GM12801 (cell line): ENCODE measurements around the gene CAPNS1.

Source experiments
- TF ChIP-seq, protein P1 (sequence below): IDR thresholded peaks from one replicate; pipeline ENCODE4 v1.5.1; 2011; ENCODE audit warnings: control low read depth; ENCODE audit not compliant: insufficient read length; ENCODE audit errors: extremely low read depth

The CAPNS1 gene

DNA sequence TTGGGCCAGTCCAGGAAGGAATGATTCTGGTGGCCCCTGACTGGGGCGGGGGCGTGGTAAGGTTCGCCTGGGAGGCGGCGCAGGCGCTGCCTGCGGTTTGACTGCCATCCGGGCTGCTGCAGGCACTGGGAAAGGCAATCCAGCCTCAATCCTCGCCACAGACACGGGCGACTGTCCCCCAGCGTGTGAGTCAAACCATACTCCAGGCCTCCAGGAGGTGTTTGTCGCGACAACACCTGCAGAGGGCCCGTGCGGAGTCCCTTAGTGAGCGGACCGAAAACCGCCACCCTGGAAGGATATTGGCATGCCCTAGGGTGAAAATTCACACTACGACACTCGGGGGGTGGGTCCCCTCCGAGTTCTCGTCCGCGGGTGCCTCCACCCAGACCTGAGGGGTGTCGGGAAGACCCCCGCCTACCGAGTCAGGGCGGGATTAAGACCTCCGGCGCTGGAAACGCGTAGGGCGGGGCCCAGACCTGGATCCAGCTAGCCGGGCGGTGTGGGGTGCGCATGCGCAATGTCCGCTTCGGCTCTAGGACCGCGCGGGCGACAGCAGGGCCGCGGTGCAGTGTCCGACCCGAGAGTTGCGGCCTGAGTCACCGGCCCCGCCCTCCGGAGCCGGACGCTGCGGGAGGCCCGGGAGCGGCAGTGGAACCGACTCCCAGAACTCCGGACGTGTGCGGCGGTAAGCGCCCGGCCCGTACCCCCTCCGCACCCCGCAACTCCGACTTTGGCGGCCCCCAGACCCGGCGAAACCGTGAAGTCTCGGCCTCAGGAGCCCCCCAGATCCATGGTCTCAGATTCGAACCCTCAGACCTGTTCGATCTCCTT, at the start of gene CAPNS1:
CAPNS1 (plus strand) TSS at position 594 of the 831 bp plus-strand sequence. CDS start 946 bp downstream, outside the sequence.
- TF ChIP-seq, protein P1, sequence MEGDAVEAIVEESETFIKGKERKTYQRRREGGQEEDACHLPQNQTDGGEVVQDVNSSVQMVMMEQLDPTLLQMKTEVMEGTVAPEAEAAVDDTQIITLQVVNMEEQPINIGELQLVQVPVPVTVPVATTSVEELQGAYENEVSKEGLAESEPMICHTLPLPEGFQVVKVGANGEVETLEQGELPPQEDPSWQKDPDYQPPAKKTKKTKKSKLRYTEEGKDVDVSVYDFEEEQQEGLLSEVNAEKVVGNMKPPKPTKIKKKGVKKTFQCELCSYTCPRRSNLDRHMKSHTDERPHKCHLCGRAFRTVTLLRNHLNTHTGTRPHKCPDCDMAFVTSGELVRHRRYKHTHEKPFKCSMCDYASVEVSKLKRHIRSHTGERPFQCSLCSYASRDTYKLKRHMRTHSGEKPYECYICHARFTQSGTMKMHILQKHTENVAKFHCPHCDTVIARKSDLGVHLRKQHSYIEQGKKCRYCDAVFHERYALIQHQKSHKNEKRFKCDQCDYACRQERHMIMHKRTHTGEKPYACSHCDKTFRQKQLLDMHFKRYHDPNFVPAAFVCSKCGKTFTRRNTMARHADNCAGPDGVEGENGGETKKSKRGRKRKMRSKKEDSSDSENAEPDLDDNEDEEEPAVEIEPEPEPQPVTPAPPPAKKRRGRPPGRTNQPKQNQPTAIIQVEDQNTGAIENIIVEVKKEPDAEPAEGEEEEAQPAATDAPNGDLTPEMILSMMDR = no peak

GRCh38 chr19:36090910-36091695, 48.8 kb upstream of the CAPNS1 start:
- TF ChIP-seq, protein P1 = no peak

- TF ChIP-seq, protein P1 = no peak
These were observed 47.3 kb upstream of the CAPNS1 start for GRCh38 chr19:36092566-36092965.

DNA sequence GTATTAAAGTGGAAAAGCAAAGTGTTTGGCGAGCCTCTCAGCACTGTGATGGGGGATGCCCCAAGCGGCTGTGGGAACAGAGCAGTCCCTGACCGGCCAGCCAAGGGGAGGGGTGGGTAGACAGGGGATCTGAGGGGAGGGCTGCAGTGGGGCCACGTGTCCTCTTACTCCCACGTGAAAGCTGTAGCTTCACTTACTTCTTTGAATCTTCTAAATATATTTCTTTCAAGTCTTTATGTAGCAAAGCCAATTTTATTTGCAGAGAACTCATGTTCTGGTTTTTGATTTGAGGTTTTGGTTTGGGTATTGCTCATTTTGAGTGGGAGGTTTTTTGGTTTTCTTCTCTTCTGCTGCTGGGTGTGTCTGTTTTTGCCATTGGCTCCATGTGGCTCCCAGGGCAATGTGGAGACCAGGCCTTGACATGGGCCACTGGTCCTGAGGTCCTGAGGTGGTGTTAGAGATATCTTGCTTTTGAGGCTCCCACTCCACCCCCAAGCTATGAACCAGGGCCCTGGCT, 46.7 kb upstream of the CAPNS1 start:
- TF ChIP-seq, protein P1 = no peak

DNA sequence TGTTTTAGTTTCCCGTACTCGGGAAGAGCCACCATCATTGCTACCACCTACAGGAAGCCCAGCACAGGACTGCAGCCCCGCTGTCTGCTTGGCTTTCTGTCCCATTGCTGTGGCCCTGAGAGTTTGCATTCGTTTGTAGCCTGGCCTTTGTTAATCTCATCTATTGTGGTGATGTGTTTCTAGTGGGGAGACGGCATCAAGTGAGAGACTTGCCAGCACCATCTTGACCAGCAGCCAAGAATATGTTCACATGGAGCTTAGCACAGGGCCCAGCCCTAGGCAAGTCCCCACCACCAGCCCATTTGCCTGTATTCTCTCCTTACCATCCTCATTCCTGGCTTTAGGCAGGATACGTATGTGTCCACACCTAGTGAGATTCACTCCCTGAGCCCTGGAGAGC, 46.2 kb upstream of the CAPNS1 start:
- TF ChIP-seq, protein P1 = no peak

DNA sequence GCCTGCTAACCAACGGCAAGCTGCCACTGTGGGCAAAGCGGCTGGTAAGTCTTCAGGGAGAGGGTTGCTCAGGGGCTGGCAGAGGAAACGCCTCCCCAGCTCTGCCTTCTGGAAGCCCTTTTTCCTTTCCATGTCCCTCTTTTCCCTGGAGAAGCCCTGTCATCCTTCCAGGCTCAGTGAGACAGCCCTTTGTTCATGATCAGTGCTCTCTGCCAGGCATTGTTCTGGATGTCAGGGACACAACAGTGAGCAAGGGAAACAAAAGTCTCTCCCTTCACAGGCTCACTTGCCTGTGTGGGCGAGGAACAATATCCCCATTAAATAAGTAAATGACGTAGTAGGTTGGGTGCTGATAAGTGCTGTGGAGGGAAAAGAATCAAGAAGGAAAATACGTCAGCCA, 42.8 kb upstream of the CAPNS1 start:
- TF ChIP-seq, protein P1 = no peak

- TF ChIP-seq, protein P1 = no peak
These were observed 40.6 kb upstream of the CAPNS1 start for GRCh38 chr19:36099166-36099785.
